Choroid plexus epithelial cell (primary cell): ENCODE measurements around the gene TSPO.

Source experiments
- DNase-seq: peaks from one replicate; pipeline ENCODE4 v3.0.0-alpha.2; 2010; ENCODE audit warnings: low read depth
- H3K4me3 ChIP-seq: 2 replicates; pipeline ENCODE4 v1.5.1; 2011; ENCODE audit warnings: low read depth, mild to moderate bottlenecking, control low read depth, low read length, moderate library complexity
- TF ChIP-seq, protein P1 (sequence below): conservative IDR thresholded peaks from 2 replicates; pipeline ENCODE4 v1.5.1; 2011; ENCODE audit warnings: low read depth, mild to moderate bottlenecking, control low read depth, inconsistent platforms, low read length, moderate library complexity

TSPO gene

GRCh38 chr22:43147821-43148220 is 3.5 kb upstream of the TSPO start:
- no peak overlapping the region for H3K4me3 ChIP-seq
- TF ChIP-seq, protein P1, sequence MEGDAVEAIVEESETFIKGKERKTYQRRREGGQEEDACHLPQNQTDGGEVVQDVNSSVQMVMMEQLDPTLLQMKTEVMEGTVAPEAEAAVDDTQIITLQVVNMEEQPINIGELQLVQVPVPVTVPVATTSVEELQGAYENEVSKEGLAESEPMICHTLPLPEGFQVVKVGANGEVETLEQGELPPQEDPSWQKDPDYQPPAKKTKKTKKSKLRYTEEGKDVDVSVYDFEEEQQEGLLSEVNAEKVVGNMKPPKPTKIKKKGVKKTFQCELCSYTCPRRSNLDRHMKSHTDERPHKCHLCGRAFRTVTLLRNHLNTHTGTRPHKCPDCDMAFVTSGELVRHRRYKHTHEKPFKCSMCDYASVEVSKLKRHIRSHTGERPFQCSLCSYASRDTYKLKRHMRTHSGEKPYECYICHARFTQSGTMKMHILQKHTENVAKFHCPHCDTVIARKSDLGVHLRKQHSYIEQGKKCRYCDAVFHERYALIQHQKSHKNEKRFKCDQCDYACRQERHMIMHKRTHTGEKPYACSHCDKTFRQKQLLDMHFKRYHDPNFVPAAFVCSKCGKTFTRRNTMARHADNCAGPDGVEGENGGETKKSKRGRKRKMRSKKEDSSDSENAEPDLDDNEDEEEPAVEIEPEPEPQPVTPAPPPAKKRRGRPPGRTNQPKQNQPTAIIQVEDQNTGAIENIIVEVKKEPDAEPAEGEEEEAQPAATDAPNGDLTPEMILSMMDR = no peak
- DNase-seq = no peak

GRCh38 chr22:43148581-43148980 is 2.8 kb upstream of the TSPO start:
- H3K4me3 ChIP-seq = no peak overlapping the region
- no peak for DNase-seq
- TF ChIP-seq, protein P1 = no peak

DNA sequence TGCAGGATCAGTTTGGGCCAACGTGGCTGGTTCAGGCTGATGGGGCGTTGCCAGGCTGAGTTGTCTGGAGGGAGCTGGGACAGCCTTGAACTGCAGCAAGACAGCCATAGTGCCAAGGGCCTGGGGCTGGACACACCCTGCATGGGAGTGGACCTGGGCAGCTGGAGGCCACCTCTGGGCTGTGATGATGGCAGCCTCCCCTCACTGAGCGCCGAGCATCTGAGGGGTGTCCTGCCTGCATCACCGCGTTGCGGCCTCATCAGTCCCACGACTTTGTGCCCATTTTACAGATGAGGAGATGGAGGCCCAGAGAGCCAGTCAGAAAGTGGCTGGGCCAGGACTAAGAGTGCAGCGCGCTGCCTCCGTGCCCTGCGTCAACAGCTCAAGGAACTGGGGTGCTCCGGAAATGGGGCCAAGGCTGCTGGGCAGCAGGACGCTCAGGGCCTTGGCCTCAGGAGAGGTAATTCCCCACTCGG is 590 bp upstream of the TSPO start:
- DNase-seq = no peak
- peak overlapping the region; percentile 82 for H3K4me3 ChIP-seq
- TF ChIP-seq, protein P1 = no peak

GRCh38 chr22:43152003-43152356 is 621 bp downstream of the TSPO start:
- H3K4me3 ChIP-seq = peak overlapping the region; percentile 82
- TF ChIP-seq, protein P1 = no peak
- no peak for DNase-seq

DNA sequence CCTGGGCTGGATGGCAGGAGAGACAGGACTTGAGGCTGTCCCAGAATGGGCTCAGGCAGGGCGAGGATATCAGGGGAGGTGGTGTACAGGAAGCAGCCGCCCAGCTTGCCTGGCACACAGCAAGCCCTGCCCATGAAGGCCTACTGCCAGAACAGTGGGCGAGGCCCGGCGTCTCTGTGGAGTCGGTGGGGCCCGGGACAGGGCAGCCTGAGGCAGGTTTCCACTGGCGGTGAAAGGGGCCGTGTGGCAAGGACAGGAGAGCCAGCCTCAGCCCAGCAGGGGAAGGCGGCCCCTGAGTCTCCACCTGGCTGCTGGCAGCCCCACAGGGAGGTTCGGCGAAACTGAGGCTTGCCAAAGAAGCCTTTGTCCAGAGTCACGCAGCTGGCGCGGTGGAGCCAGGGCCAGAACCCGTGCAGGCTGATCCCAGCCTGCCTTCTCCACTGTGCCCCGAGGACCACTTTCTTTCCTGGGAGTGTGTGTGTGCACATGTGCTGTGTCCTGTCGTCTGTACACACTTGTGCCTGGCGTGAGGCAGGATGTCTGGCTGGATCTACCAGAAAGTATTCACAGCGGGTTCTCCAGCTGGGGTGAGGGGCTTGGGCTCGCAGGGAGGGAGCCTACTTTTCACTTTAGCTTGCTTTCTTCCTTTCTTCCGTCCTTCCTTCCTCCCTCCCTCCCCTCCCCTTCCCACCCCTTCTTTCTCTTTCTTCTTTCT is 1.2 kb downstream of the TSPO start:
- peak overlapping the region; percentile 82 for H3K4me3 ChIP-seq
- TF ChIP-seq, protein P1 = no peak
- peak; percentile 41 for DNase-seq

- DNase-seq = peak; percentile 48
- TF ChIP-seq, protein P1 = no peak
- H3K4me3 ChIP-seq = no peak overlapping the region
Observed at GRCh38 chr22:43153899-43154298, 2.5 kb downstream of the TSPO start.
